GM18502 (cell line): ENCODE results near the gene DYRK1A.
A peak's percentile ranks its signal among the peaks of the same experiment; 100 is the strongest.
"Not testable (repeated sequence)": the region's sequence is repeated elsewhere in the genome, so short reads cannot be mapped to it uniquely, and the experiment has no call there.

Experiments
- ATAC-seq: cut with Tn5 transposase; IDR thresholded peaks from one replicate; pipeline ENCODE4 v1.9.1; 2021; ENCODE audit warnings: mild to moderate bottlenecking; ENCODE audit not compliant: unreplicated experiment, poor library complexity

The DYRK1A gene

DNA sequence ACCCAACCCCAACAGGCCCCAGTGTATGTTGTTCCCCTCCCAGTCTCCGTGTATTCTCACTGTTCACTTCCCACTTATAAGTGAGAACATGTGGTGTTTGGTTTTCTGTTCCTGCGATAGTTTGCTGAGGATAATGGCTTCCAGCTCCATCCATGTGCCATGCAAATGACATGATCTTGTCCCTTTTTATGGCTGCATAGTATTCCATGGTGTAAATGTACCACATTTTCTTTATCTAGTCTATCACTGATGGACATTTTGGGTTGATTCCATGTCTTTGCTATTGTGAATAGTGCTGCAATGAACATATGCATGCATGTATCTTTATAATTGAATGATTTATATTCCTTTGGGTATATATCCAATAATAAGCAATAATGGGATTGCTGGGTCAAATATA lies 174.6 kb downstream of the DYRK1A start:
- ATAC-seq = not testable (repeated sequence)

DNA sequence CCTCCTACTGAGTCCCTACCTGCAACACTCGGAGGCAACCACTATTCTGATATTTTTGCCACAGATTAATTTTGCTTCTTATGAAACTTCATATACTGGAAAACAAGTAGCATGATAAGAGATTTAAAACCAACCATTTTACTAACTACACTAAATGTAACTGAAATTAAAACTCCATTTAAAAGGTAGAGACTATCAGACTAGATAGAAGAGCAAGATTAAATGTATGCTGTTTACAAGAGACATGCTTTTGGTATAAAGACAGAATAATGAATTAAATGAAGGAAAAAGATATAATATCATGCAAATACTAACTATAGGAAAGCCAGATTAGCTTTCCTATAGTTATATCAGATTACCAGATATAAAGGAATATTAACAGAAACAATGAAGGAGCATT lies 175.9 kb downstream of the DYRK1A start:
- no peak for ATAC-seq

- no peak for ATAC-seq
Observed at GRCh38 chr21:37546299-37546908, 179.8 kb downstream of the DYRK1A start.

GRCh38 chr21:37546949-37547614 lies 180.5 kb downstream of the DYRK1A start:
- no peak for ATAC-seq

- no peak for ATAC-seq
Observed at GRCh38 chr21:37547615-37548200, 181.1 kb downstream of the DYRK1A start.

- ATAC-seq = no peak
Observed at GRCh38 chr21:37548521-37548981, 182.0 kb downstream of the DYRK1A start.

GRCh38 chr21:37549730-37550129 lies 183.2 kb downstream of the DYRK1A start:
- not testable (repeated sequence) for ATAC-seq

GRCh38 chr21:37550157-37550556 lies 183.6 kb downstream of the DYRK1A start:
- no peak for ATAC-seq

- ATAC-seq = no peak
Observed at GRCh38 chr21:37550618-37551330, 184.2 kb downstream of the DYRK1A start.

GRCh38 chr21:37551331-37551992 lies 184.9 kb downstream of the DYRK1A start:
- ATAC-seq = no peak

DNA sequence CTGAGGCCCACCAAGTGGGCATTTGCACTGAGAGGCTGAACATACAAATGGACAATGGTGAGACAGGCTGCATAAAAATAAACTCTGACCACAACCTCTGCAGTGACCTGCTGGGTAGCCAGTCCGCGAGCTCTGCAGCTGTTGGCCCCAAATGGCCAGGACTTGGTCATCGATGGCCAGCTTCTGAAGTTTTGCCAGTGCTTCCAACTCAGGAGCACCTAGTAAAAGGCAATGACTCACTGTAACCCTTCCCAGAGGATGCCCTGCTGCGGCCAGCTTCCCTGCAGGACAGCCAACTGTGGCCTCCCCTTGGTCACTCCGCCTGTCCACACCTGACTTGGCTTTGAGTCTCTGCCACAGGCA lies 185.4 kb downstream of the DYRK1A start:
- ATAC-seq = no peak

GRCh38 chr21:37552496-37553029 lies 186.0 kb downstream of the DYRK1A start:
- no peak for ATAC-seq

DNA sequence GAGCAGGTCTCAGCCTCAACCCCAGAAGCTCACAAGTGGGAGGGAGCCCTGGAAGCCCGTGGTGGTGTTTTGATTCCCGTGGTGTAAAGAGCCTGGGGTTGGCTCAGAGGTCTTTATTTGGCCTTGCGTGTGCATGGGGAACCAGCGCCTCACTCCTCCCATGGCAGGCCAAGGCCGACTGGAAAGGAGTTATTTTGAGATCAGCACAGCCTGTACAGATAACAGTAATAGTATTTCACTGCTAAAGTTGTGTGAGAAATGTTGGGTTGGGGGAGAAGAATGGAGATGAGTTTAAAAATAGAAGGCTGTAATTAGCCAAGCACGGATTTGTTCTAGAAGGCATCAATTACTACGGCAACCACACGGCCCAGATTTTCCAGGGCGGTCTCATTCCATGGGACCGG lies 186.5 kb downstream of the DYRK1A start:
- no peak for ATAC-seq

- no peak for ATAC-seq
Observed at GRCh38 chr21:37554661-37555379, 188.2 kb downstream of the DYRK1A start.

DNA sequence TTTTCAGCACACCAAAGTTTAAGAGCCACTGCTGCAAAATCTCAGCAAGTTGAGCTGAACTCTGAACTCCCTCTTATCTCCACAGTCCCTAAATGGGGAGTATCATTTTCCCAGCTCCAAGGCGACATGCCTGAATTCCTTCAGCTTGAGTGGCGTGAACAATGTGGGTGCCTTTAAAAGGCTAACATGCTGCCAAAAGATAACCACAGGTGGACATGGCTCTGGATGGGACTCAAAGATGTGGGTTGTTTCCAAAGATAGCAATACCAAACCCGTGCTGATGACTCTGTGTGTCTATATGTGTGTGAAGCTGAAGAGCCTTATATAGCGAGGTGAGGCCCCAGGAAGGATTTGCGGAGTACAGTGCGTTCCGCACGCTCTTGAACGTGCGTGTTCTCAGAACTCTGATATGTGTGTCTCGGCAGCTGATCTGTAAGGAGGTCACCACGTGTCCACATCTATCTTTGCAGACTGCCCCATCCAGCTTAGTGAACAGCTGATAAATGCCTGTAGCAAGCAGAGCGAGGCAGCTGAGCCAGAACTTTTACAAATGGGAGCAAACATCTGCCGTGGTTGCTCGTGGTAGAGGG lies 189.2 kb downstream of the DYRK1A start:
- no peak for ATAC-seq

GRCh38 chr21:37557261-37557950 lies 190.8 kb downstream of the DYRK1A start:
- peak; percentile 96 for ATAC-seq

GRCh38 chr21:37558676-37559211 lies 192.2 kb downstream of the DYRK1A start:
- no peak for ATAC-seq

DNA sequence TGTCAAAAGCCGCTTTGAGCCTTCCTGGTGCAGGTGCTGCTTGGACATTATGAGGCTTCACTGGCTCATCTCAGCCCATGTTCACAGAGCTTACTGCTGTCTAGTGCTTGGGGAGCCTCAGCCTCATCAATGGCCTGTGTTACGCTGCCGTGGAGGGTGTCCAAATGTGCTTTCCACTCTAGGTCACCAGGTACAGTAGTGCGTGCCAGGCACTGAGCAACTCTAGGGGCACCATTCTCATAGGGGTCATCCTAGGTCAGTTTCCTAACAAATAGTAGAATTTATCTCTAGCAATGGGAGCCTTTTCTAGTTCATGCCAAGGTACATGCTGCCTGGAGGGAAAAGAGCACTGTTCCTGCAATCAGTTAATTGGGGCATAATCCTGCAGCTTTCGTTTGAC lies 193.8 kb downstream of the DYRK1A start:
- ATAC-seq = no peak

DNA sequence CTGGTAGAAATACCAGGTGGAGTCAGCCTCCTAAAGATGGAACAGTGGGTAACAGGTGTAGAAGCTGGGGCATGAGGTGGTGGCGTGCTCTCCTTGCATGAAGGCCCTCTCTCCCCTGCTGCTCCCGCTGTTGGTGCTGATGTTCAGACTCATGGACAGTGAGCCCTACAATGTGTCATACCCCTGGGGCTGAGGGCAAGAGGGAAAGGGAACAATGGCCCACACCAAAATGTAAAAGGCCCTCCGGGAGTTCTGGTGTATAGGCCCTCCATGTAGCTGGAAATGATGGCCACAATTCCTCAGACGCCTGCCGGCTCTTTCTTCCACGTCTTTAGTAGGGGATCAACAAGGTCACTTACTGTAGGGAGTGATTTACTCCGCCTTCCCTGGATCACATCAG lies 194.9 kb downstream of the DYRK1A start:
- no peak for ATAC-seq
